Measurements from ENCODE around the gene LDHB.

Gene LDHB

DNA sequence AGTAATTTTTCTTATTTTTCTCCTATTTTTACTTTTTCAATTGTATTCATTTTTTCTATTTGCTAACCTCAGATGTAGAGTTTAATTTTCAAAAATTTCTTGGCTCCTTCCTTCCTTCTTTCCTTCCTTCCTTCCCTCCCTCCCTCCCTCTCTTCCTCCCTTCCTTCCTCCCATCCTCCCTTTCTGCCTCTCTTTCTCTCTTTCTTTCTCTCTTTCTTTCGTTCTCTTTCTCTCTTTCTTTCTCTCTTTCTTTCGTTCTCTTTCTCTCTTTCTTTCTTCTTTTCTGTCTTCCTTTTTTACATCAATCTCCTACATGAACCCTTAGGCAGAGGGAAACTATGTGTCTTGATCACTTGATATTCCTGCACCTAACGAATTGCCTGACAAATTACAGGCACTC is 40.6 kb downstream of the LDHB start:
- Histone ChIP-seq H3K36me3 (no peaks in the 10 kb centered on the region), H3K27me3 (no peaks in the 10 kb centered on the region), H3K4me3 (no peak overlapping the region), H3K4me1 (peaks cover 0 to 23% (median 7%) of the 10 kb centered on the region in 4 donors), H3K27ac (no peak overlapping the region), H3K9me3 (no peaks in the 10 kb centered on the region)
- intact Hi-C loops (cut with DNase I; ENCODE audit: low total_unique reads): no loop called here
- TF ChIP-seq CTCF (IDR thresholded peaks at IDR 0.05): no peak
- DNase-seq: no peak

DNA sequence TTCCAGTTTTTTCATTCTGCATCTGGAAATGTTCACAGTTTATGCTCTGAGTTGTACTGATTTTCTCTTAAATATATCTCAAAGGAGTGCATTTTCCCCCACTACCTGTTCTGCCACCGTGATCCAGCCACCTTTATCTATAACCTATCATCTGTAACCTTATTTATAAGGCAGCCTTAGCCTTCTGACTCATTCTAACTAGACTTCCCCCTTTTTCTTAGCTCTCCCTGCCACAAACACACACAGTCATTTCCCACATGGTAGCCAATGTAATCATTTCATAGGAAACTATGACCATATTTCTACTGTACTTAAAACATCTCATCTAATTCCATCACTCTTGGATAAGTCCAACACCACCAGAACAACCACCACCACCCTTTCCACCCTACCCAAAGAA is 42.2 kb downstream of the LDHB start:
- no peak for DNase-seq
- Histone ChIP-seq H3K9me3 (no peaks in the 10 kb centered on the region), H3K36me3 (no peaks in the 10 kb centered on the region), H3K27me3 (no peaks in the 10 kb centered on the region), H3K4me1 (peaks cover 0 to 23% (median 7%) of the 10 kb centered on the region in 4 donors), H3K27ac (no peak overlapping the region), H3K4me3 (no peak overlapping the region)
- intact Hi-C loops (cut with DNase I; ENCODE audit: low total_unique reads): no loop called here
- TF ChIP-seq CTCF (IDR thresholded peaks at IDR 0.05): no peak

DNA sequence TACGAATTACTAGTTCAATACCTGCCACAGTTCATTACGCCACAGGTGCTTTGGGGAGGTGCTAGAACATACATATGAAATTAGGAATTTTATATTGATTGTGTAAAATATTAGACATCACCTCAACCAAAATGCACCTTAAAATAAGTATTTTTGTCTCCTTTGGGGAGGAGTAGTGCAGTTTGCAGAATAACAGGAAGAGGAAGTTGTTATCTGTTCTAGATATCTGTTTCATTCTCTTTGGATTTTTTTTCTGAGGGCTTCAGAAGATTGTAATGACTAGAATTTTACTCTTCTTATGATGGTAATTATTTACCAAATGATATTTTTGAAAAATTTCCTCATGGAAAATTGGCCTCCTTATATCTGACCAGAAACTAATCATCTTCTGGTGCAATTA is 43.1 kb downstream of the LDHB start:
- Histone ChIP-seq H3K4me3 (no peak overlapping the region), H3K36me3 (no peaks in the 10 kb centered on the region), H3K4me1 (peaks cover 0 to 23% (median 7%) of the 10 kb centered on the region in 4 donors), H3K9me3 (no peaks in the 10 kb centered on the region), H3K27me3 (no peaks in the 10 kb centered on the region), H3K27ac (no peak overlapping the region)
- no peak for DNase-seq
- intact Hi-C loops (cut with DNase I; ENCODE audit: low total_unique reads): no loop called here
- no peak for TF ChIP-seq CTCF (IDR thresholded peaks at IDR 0.05)

- Histone ChIP-seq H3K4me1 (peaks cover 0 to 23% (median 7%) of the 10 kb centered on the region in 4 donors), H3K9me3 (no peaks in the 10 kb centered on the region), H3K4me3 (no peak overlapping the region), H3K36me3 (no peaks in the 10 kb centered on the region), H3K27me3 (no peaks in the 10 kb centered on the region), H3K27ac (no peak overlapping the region)
- intact Hi-C loops (cut with DNase I; ENCODE audit: low total_unique reads): no loop called here
- peak in 1 of 2 experiments; percentile 10 for TF ChIP-seq CTCF (IDR thresholded peaks at IDR 0.05)
- DNase-seq: no peak
Measured at GRCh38 chr12:21613931-21614330, 43.7 kb downstream of the LDHB start.

GRCh38 chr12:21608196-21608595 is 49.4 kb downstream of the LDHB start:
- H3K9me3 ChIP-seq: no peaks in the 10 kb centered on the region
- intact Hi-C loops (cut with DNase I; ENCODE audit: low total_unique reads): loop anchor here (2.0 kb wide), 1 partner anchor 71 kb away; no protein-coding TSS in a partner anchor
- no peak for TF ChIP-seq CTCF (IDR thresholded peaks at IDR 0.05)
- H3K4me3 ChIP-seq: no peak overlapping the region
- H3K36me3 ChIP-seq: no peaks in the 10 kb centered on the region
- no peaks in the 10 kb centered on the region for H3K27me3 ChIP-seq
- no peak overlapping the region for H3K27ac ChIP-seq
- no peak for DNase-seq
- H3K4me1 ChIP-seq: no peaks in the 10 kb centered on the region

GRCh38 chr12:21607701-21608100 is 49.9 kb downstream of the LDHB start:
- intact Hi-C loops (cut with DNase I; ENCODE audit: low total_unique reads): loop anchor here (2.0 kb wide), 1 partner anchor 71 kb away; no protein-coding TSS in a partner anchor
- no peaks in the 10 kb centered on the region for H3K36me3 ChIP-seq
- H3K27ac ChIP-seq: no peak overlapping the region
- no peaks in the 10 kb centered on the region for H3K27me3 ChIP-seq
- no peak for DNase-seq
- TF ChIP-seq CTCF (IDR thresholded peaks at IDR 0.05): peak; percentile 9 to 33
- H3K9me3 ChIP-seq: no peaks in the 10 kb centered on the region
- H3K4me1 ChIP-seq: no peaks in the 10 kb centered on the region
- H3K4me3 ChIP-seq: no peak overlapping the region
